ENCODE data around the gene SRRM5. TPM values are rescaled to one million over a fixed set of nuclear protein-coding genes. Genes with fewer than 3 reads are reported as not detected.
A peak's percentile ranks its signal among the peaks of the same experiment; 100 is the strongest.

Gene SRRM5
- total RNA-seq, 1 experiment from 2014 or later = 0.70 TPM

- no peak overlapping the region for H2BK5ac ChIP-seq (ENCODE audit: insufficient read length, low read length)
- no CpG with 5 or more reads among the region's 5 CpGs for WGBS (ENCODE audit: extremely low coverage, insufficient read length, low lambda C conversion rate)
- no peaks in the 10 kb centered on the region for H3K4me1 ChIP-seq (ENCODE audit: insufficient read depth, low read length)
- no peaks in the 10 kb centered on the region for H3K79me2 ChIP-seq (ENCODE audit: insufficient read depth, low read length)
- H3K9me3 ChIP-seq (ENCODE audit: control insufficient read depth, low read depth, low read length) = no peaks in the 10 kb centered on the region
- H2BK20ac ChIP-seq (ENCODE audit: low read depth, low read length, poor library complexity, severe bottlenecking) = no peak overlapping the region
- H4K91ac ChIP-seq (ENCODE audit: insufficient read length, low read depth, low read length) = no peak overlapping the region
- H2BK120ac ChIP-seq (ENCODE audit: low read depth, low read length, poor library complexity, severe bottlenecking) = no peak overlapping the region
- Mint-ChIP-seq H3K9me3 (peaks cover 5 to 6% of the 10 kb centered on the region in 2 experiments; a peak in 4 of 5 replicates), H3K36me3 (ENCODE audit: insufficient read depth in 1 of 3, low read depth in 3 of 3) (peaks cover 52 to 65% (median 63%) of the 10 kb centered on the region in 3 experiments), H3K27me3 (ENCODE audit: low read depth) (no peaks in the 10 kb centered on the region), H3K27ac (peak overlapping the region in 1 of 3 experiments; percentile 75; a peak in 1 of 7 replicates), H3K4me3 (no peak overlapping the region; a peak in 1 of 5 replicates), H3K4me1 (peaks cover 2 to 3% of the 10 kb centered on the region in 2 experiments; a peak in 2 of 4 replicates)
- H2BK12ac ChIP-seq (ENCODE audit: insufficient read length, low read depth, low read length) = no peak overlapping the region
- no peak overlapping the region for H3K4me2 ChIP-seq (ENCODE audit: insufficient read depth, insufficient read length, low read length)
- no peak overlapping the region for H3T11ph ChIP-seq (ENCODE audit: low read length)
- no peak overlapping the region for H3K23ac ChIP-seq (ENCODE audit: insufficient read length, low read depth, low read length)
- no peak for DNase-seq
- no peaks in the 10 kb centered on the region for H3K27me3 ChIP-seq (ENCODE audit: insufficient read depth, low read length)
- no peaks in the 10 kb centered on the region for H3K79me1 ChIP-seq (ENCODE audit: insufficient read depth, low read depth, low read length, poor library complexity, severe bottlenecking)
- no peaks in the 10 kb centered on the region for H3K23me2 ChIP-seq (ENCODE audit: insufficient read length, low read depth, low read length, poor library complexity, severe bottlenecking)
- H3K9ac ChIP-seq (ENCODE audit: extremely low read depth, insufficient read length, low read length) = no peak overlapping the region
- H3K14ac ChIP-seq (ENCODE audit: insufficient read depth, low read length) = no peak overlapping the region
- no peak overlapping the region for H3K27ac ChIP-seq (ENCODE audit: insufficient read length, low read depth, low read length)
- no peak overlapping the region for H4K8ac ChIP-seq (replicated peaks; ENCODE audit: insufficient read length, low read depth, low read length)
- no peak overlapping the region for H2AFZ ChIP-seq (ENCODE audit: low read length)
- no peak overlapping the region for H3K18ac ChIP-seq (ENCODE audit: insufficient read length, low read depth, low read length)
- H4K5ac ChIP-seq (ENCODE audit: insufficient read length, low read depth, low read length) = no peak overlapping the region
- no peak overlapping the region for H3K4ac ChIP-seq (ENCODE audit: low read depth, low read length)
- H4K20me1 ChIP-seq (ENCODE audit: control insufficient read depth, insufficient read depth, insufficient read length) = no peaks in the 10 kb centered on the region
- H3K56ac ChIP-seq (ENCODE audit: insufficient read length, low read depth, low read length) = no peak overlapping the region
- TF ChIP-seq CTCF (conservative IDR thresholded peaks at IDR 0.05) = peak; percentile 8; the same call in 1 of the 3 replicates
- H2BK15ac ChIP-seq (ENCODE audit: low read depth, low read length) = no peak overlapping the region
- no peak overlapping the region for H2AK5ac ChIP-seq (ENCODE audit: insufficient read length, low read length)
These were observed 40.6 kb downstream of the SRRM5 start for GRCh38 chr19:43652546-43652874.
